ENCODE measurements around the gene TEX29.

DNA sequence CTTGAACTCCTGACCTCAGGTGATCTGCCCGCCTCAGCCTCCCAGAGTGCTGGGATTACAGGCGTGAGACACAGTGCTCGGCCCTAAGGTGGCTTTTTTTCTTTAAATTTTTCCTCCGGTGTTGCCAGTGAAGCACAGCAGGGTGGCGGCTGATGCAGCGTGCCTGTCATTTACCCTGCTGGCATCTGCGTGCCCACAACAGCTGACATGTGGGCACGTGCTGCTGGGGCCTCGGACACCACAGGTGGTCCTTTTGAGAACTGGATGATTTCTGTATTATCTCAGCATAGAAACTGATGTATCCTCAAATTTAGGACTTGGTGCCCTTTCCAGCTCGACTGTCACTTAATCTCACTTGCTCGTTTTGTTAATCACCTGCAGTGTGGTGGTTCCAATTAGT lies 31.2 kb upstream of the TEX29 start:
- TF ChIP-seq, protein P1, sequence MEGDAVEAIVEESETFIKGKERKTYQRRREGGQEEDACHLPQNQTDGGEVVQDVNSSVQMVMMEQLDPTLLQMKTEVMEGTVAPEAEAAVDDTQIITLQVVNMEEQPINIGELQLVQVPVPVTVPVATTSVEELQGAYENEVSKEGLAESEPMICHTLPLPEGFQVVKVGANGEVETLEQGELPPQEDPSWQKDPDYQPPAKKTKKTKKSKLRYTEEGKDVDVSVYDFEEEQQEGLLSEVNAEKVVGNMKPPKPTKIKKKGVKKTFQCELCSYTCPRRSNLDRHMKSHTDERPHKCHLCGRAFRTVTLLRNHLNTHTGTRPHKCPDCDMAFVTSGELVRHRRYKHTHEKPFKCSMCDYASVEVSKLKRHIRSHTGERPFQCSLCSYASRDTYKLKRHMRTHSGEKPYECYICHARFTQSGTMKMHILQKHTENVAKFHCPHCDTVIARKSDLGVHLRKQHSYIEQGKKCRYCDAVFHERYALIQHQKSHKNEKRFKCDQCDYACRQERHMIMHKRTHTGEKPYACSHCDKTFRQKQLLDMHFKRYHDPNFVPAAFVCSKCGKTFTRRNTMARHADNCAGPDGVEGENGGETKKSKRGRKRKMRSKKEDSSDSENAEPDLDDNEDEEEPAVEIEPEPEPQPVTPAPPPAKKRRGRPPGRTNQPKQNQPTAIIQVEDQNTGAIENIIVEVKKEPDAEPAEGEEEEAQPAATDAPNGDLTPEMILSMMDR (IDR thresholded peaks at IDR 0.05; ENCODE audit: low read length), result no peak
- TF ChIP-seq EZH2 (optimal IDR thresholded peaks at IDR 0.05; ENCODE audit: low read depth, low read length), result no peak
- TF ChIP-seq EZH2phosphoT487 (IDR thresholded peaks at IDR 0.05; ENCODE audit: low read length), result no peak

All from MM.1S (cell line).